ENCODE measurements around the gene RAB3GAP2. TPM values are rescaled to one million over a fixed set of nuclear protein-coding genes. Genes with fewer than 3 reads are reported as not detected.

RAB3GAP2 gene
- total and polyA plus RNA-seq, 10 of the 15 experiments (the other 5 are each of a cell fraction or from before 2014, with no cell fraction given) = 11.9 to 51.1 (median 24.4) TPM

DNA sequence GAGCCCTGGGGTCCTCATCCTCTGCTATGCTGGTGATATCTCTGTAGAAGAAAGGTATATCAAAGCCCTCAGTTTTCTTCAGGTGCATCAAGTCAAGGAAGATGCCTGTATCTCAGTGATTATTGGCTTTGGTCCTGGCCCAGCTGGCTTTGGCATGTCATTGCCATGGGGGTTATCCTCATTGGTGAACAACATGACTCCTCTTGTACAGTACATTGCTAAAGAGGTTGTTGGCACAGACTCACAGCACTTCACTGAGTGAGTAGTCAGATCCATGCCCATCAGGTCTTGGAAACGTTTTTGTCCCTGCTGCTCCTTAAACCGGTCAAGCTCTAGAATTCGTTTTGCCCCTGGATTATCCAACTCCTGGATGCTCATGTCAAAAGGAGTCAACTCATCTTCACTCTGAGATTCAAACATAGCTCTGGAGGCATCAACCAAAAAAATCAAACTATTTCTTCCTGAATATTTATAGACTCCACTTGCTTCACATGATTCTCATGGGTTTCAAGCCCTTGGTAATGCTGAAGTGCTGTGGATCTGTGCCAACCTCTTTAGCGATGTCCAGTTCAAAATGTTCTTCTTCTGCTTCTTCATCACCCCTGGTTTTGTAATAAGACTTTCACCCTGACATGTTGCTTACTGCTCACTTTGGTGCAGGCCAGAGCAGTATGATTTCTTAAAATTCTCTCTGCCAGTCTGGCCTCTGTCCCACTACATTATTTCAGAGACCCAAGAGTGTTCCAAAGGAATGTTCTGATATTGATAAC is 43.0 kb upstream of the RAB3GAP2 start (continued):
- TF ChIP-seq, protein P1, sequence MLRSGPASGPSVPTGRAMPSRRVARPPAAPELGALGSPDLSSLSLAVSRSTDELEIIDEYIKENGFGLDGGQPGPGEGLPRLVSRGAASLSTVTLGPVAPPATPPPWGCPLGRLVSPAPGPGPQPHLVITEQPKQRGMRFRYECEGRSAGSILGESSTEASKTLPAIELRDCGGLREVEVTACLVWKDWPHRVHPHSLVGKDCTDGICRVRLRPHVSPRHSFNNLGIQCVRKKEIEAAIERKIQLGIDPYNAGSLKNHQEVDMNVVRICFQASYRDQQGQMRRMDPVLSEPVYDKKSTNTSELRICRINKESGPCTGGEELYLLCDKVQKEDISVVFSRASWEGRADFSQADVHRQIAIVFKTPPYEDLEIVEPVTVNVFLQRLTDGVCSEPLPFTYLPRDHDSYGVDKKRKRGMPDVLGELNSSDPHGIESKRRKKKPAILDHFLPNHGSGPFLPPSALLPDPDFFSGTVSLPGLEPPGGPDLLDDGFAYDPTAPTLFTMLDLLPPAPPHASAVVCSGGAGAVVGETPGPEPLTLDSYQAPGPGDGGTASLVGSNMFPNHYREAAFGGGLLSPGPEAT (IDR thresholded peaks at IDR 0.05; ENCODE audit: low read depth) = no peak
- no peak for TF ChIP-seq CBX5 (IDR thresholded peaks at IDR 0.05; ENCODE audit: low read depth)
- no peak for TF ChIP-seq STAT3 (IDR thresholded peaks at IDR 0.05; ENCODE audit: low read depth, low read length)
- no peak for TF ChIP-seq CBX3 (IDR thresholded peaks at IDR 0.05; ENCODE audit: borderline replicate concordance, low read depth)
- no peak for TF ChIP-seq KAT2A (conservative IDR thresholded peaks at IDR 0.05; ENCODE audit: control insufficient read depth, low read depth, low read length)
- no peak for TF ChIP-seq SMC3 (IDR thresholded peaks at IDR 0.05; ENCODE audit: borderline replicate concordance, low read length)
- no peak for TF ChIP-seq BRCA1 (IDR thresholded peaks at IDR 0.05; ENCODE audit: low read depth, low read length)

DNA sequence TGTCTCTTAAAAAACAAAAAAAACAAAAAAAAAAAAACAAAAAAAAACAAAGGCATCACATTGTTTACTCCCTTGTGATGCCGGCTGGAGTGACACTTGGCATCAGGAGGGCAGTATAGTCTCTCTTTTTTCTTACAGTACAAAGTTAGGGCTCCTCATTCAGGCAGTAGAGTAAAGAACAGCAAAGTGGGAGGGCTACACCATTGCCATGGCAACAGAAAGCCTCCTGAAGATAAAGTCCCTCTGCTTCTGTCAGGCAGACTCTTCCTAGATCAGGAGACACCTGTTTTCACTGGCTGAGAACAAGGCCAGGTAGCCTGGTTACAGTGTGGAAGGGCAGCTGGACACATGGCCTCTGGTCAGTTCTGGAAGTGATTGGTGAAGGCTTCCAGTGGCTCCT is 41.3 kb upstream of the RAB3GAP2 start:
- Histone ChIP-seq H3K4me1 (ENCODE audit: control insufficient read depth, insufficient read depth, low read length) (no peaks in the 10 kb centered on the region), H3K9ac (ENCODE audit: control insufficient read depth, insufficient read depth, low read length) (no peak overlapping the region), H4K20me1 (ENCODE audit: control insufficient read depth, insufficient read depth) (no peaks in the 10 kb centered on the region), H3K9me3 (replicated peaks; ENCODE audit: control insufficient read depth, insufficient read depth, low read length) (no peaks in the 10 kb centered on the region), H2AFZ (ENCODE audit: control insufficient read depth, low read depth, low read length) (no peak overlapping the region), H3K4me2 (ENCODE audit: control insufficient read depth, insufficient read depth) (no peak overlapping the region), H3K27ac (ENCODE audit: control insufficient read depth, insufficient read depth) (no peak overlapping the region), H3K4me3 (no peak overlapping the region), H3K79me2 (ENCODE audit: control insufficient read depth, insufficient read depth, low read length) (no peaks in the 10 kb centered on the region), H3K36me3 (ENCODE audit: control insufficient read depth in 2 of 2, insufficient read depth in 2 of 2, low read length in 1 of 2) (no peaks in the 10 kb centered on the region), H3K27me3 (replicated peaks in 1 of 2; ENCODE audit: control insufficient read depth in 2 of 2, insufficient read depth in 2 of 2, low read length in 1 of 2) (peaks cover 0 to 1% of the 10 kb centered on the region in 2 experiments; a peak in 2 of 4 replicates)
- FAIRE-seq = no peak
- SMC1A ChIA-PET (ENCODE audit: uncharacterized antibody, unreplicated experiment) = interaction anchor here (1.2 kb wide), 1 partner anchor 15 kb away, joined by 6 read pairs; no protein-coding TSS in a partner anchor
- POLR2A ChIA-PET = no interaction called here
- RAD21 ChIA-PET (ENCODE audit: unreplicated experiment) = no interaction called here
- BruUV-seq (replicated peaks) = no TSS peak
- intact Hi-C loops (cut with micrococcal nuclease; ENCODE audit: unreplicated experiment) (no loop called here), in situ Hi-C loops (cut with MboI) (no loop called here)
- no peak for ATAC-seq
- CTCF ChIA-PET = no interaction called here
- 38% methylated on average over 1 of the region's 1 CpG for WGBS (ENCODE audit: insufficient coverage, insufficient replicate concordance, low lambda C conversion rate, missing lambda C conversion rate)
- DNase-seq (ENCODE audit: low read depth, low spot score) = no peak
- TF ChIP-seq RCOR1 (conservative IDR thresholded peaks at IDR 0.05; ENCODE audit: low read depth, low read length) = no peak
- no peak for TF ChIP-seq SUZ12 (IDR thresholded peaks at IDR 0.05; ENCODE audit: unreplicated experiment)
- no peak for TF ChIP-seq ZNF622 (IDR thresholded peaks at IDR 0.05)
- TF ChIP-seq, protein P2, sequence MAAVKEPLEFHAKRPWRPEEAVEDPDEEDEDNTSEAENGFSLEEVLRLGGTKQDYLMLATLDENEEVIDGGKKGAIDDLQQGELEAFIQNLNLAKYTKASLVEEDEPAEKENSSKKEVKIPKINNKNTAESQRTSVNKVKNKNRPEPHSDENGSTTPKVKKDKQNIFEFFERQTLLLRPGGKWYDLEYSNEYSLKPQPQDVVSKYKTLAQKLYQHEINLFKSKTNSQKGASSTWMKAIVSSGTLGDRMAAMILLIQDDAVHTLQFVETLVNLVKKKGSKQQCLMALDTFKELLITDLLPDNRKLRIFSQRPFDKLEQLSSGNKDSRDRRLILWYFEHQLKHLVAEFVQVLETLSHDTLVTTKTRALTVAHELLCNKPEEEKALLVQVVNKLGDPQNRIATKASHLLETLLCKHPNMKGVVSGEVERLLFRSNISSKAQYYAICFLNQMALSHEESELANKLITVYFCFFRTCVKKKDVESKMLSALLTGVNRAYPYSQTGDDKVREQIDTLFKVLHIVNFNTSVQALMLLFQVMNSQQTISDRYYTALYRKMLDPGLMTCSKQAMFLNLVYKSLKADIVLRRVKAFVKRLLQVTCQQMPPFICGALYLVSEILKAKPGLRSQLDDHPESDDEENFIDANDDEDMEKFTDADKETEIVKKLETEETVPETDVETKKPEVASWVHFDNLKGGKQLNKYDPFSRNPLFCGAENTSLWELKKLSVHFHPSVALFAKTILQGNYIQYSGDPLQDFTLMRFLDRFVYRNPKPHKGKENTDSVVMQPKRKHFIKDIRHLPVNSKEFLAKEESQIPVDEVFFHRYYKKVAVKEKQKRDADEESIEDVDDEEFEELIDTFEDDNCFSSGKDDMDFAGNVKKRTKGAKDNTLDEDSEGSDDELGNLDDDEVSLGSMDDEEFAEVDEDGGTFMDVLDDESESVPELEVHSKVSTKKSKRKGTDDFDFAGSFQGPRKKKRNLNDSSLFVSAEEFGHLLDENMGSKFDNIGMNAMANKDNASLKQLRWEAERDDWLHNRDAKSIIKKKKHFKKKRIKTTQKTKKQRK (IDR thresholded peaks at IDR 0.05; ENCODE audit: low read depth, low read length) = no peak
- no peak for TF ChIP-seq POLR2AphosphoS2 (IDR thresholded peaks at IDR 0.05; ENCODE audit: low read depth, low read length)
- TF ChIP-seq YY1 (IDR thresholded peaks at IDR 0.05; ENCODE audit: low read depth, low read length) = no peak
- TF ChIP-seq TCF3 (IDR thresholded peaks at IDR 0.05; ENCODE audit: borderline replicate concordance, insufficient read depth, low read depth, low read length) = no peak
- TF ChIP-seq MTA2 (IDR thresholded peaks at IDR 0.05; ENCODE audit: low read depth) = no peak
- TF ChIP-seq FOXM1 (IDR thresholded peaks at IDR 0.05; ENCODE audit: low read depth, low read length) = no peak
- no peak for TF ChIP-seq BMI1 (IDR thresholded peaks at IDR 0.05; ENCODE audit: borderline replicate concordance)
- TF ChIP-seq PML (IDR thresholded peaks at IDR 0.05; ENCODE audit: low read length) = no peak
- TF ChIP-seq NR2C2 (IDR thresholded peaks at IDR 0.05; ENCODE audit: borderline replicate concordance, control insufficient read depth, insufficient read length, low read depth) = no peak
- no peak for TF ChIP-seq TCF12 (IDR thresholded peaks at IDR 0.05; ENCODE audit: low read depth, low read length)
